ENCODE results near the gene GTF3C4.
A peak's percentile ranks its signal among the peaks of the same experiment; 100 is the strongest.

Gene GTF3C4

GRCh38 chr9:132670457-132671391, at the start of gene GTF3C4:
Gene GTF3C4, plus strand, starts transcription at chr9:132670464. Its CDS starts 135 bp downstream, at chr9:132670599.
- DNase-seq: peak; percentile 43

- no peak for DNase-seq
Observed at GRCh38 chr9:132622159-132622558, 48.1 kb upstream of the GTF3C4 start.

- DNase-seq: no peak
Observed at GRCh38 chr9:132626285-132626684, 44.0 kb upstream of the GTF3C4 start.

GRCh38 chr9:132627106-132627505, 43.2 kb upstream of the GTF3C4 start:
- DNase-seq: no peak

- DNase-seq: no peak
Observed at GRCh38 chr9:132627594-132627993, 42.7 kb upstream of the GTF3C4 start.

GRCh38 chr9:132628746-132629145, 41.5 kb upstream of the GTF3C4 start:
- no peak for DNase-seq

- DNase-seq: no peak
Observed at GRCh38 chr9:132630116-132630515, 40.1 kb upstream of the GTF3C4 start.

- DNase-seq: no peak
Observed at GRCh38 chr9:132630811-132631210, 39.5 kb upstream of the GTF3C4 start.

GRCh38 chr9:132631280-132631679, 39.0 kb upstream of the GTF3C4 start:
- no peak for DNase-seq

GRCh38 chr9:132631685-132632084, 38.6 kb upstream of the GTF3C4 start:
- DNase-seq: no peak

- no peak for DNase-seq
Observed at GRCh38 chr9:132632413-132633129, 37.7 kb upstream of the GTF3C4 start.

GRCh38 chr9:132634327-132634726, 35.9 kb upstream of the GTF3C4 start:
- DNase-seq: no peak

- DNase-seq: no peak
Observed at GRCh38 chr9:132637351-132637750, 32.9 kb upstream of the GTF3C4 start.

- DNase-seq: no peak
Observed at GRCh38 chr9:132637801-132638200, 32.5 kb upstream of the GTF3C4 start.

- DNase-seq: no peak
Observed at GRCh38 chr9:132638240-132638639, 32.0 kb upstream of the GTF3C4 start.

- DNase-seq: no peak
Observed at GRCh38 chr9:132639322-132639721, 30.9 kb upstream of the GTF3C4 start.

GRCh38 chr9:132641216-132641615, 29.0 kb upstream of the GTF3C4 start:
- DNase-seq: no peak

- DNase-seq: peak; percentile 9
Observed at GRCh38 chr9:132644251-132644650, 26.0 kb upstream of the GTF3C4 start.

- no peak for DNase-seq
Observed at GRCh38 chr9:132645306-132645705, 25.0 kb upstream of the GTF3C4 start.

- DNase-seq: no peak
Observed at GRCh38 chr9:132645711-132646110, 24.6 kb upstream of the GTF3C4 start.

- no peak for DNase-seq
Observed at GRCh38 chr9:132646726-132647125, 23.5 kb upstream of the GTF3C4 start.

GRCh38 chr9:132647355-132647754, 22.9 kb upstream of the GTF3C4 start:
- no peak for DNase-seq

GRCh38 chr9:132647806-132648205, 22.5 kb upstream of the GTF3C4 start:
- no peak for DNase-seq

GRCh38 chr9:132648283-132648682, 22.0 kb upstream of the GTF3C4 start:
- DNase-seq: no peak
